Effector memory CD4-positive, alpha-beta T cell (primary cell): ENCODE data around the gene CACNA2D2.
"Not testable (repeated sequence)": the region's sequence is repeated elsewhere in the genome, so short reads cannot be mapped to it uniquely, and the experiment has no call there.

Experiments
- DNase-seq, 3 donors: peaks; one replicate each; pipeline ENCODE4 v3.0.0-alpha.2; 2020
- H3K27ac ChIP-seq: 2 replicates; pipeline ENCODE4 v1.7.0; 2013; ENCODE audit warnings: mild to moderate bottlenecking, low read length, moderate library complexity; ENCODE audit not compliant: insufficient read depth, poor library complexity, severe bottlenecking
- H3K27me3 ChIP-seq: replicated peaks from 2 replicates; pipeline ENCODE4 v1.7.0; 2013; ENCODE audit warnings: mild to moderate bottlenecking, low read length; ENCODE audit not compliant: insufficient read depth, control insufficient read depth, poor library complexity, severe bottlenecking
- H3K36me3 ChIP-seq: 2 replicates; pipeline ENCODE4 v1.7.0; 2013; ENCODE audit warnings: mild to moderate bottlenecking, low read length, moderate library complexity; ENCODE audit not compliant: control insufficient read depth, insufficient read depth
- H3K4me1 ChIP-seq: 2 replicates; pipeline ENCODE4 v1.7.0; 2013; ENCODE audit warnings: low read length, mild to moderate bottlenecking; ENCODE audit not compliant: control insufficient read depth, insufficient read depth, poor library complexity, severe bottlenecking
- H3K4me3 ChIP-seq: 2 replicates; pipeline ENCODE4 v1.7.0; 2013; ENCODE audit warnings: low read length, low read depth, mild to moderate bottlenecking; ENCODE audit not compliant: insufficient read depth, poor library complexity, severe bottlenecking
- H3K9me3 ChIP-seq: 2 replicates; pipeline ENCODE4 v1.7.0; 2013; ENCODE audit warnings: mild to moderate bottlenecking, low read length, moderate library complexity; ENCODE audit not compliant: control insufficient read depth

CACNA2D2 gene

DNA sequence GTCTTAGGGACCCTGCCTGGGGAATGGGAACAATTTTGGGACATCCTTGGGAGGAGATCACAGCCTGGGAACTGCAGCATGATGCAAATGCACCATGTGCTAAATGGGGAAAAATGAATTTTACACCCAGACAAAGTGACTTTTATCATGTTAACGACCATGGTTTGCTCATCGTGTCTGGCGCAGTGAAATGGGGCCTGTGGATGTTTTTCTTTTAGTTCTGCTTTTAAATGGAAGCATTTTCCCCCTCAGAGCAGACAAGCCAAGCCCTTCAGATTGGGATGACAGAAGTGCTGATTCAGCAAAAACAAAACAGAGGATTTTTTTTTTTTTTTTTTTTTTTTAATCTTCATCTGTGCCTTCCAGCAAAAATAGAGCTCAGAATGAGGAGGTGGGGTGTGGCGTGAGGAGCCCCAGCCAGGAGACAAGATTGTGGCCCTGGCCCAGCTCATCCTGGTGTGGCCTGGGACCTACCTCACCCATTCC is 14.3 kb upstream of the CACNA2D2 start:
- Histone ChIP-seq H3K4me1 (no peaks in the 10 kb centered on the region), H3K9me3 (no peaks in the 10 kb centered on the region), H3K4me3 (no peak overlapping the region), H3K27me3 (no peaks in the 10 kb centered on the region), H3K36me3 (no peaks in the 10 kb centered on the region), H3K27ac (no peak overlapping the region)
- DNase-seq, result no peak

DNA sequence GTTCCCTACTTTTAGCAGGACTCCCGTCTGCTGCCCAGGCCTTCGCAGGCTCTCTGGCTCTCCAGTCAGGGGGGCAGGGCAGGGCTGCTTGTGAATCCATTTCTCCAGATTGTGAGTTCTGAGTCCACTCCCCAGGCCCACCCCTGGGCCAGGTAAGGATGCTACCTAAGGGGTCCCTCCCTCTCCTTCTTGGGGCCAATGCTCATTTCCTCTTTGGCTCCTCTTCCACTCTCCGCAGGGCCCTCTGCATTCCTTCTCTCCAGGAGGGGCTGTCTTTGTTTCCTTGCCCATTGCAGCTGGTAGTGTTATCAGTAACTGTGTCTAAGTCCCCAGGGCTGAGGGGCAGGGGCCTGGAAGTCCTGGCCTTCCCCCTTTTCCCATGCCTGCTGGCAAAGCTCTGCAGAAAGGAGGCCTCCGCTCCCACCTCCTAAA is 13.0 kb upstream of the CACNA2D2 start:
- no peak overlapping the region for H3K4me3 ChIP-seq
- H3K36me3 ChIP-seq, result no peaks in the 10 kb centered on the region
- H3K27ac ChIP-seq, result no peak overlapping the region
- H3K9me3 ChIP-seq, result no peaks in the 10 kb centered on the region
- no peaks in the 10 kb centered on the region for H3K27me3 ChIP-seq
- H3K4me1 ChIP-seq, result no peaks in the 10 kb centered on the region
- no peak for DNase-seq

DNA sequence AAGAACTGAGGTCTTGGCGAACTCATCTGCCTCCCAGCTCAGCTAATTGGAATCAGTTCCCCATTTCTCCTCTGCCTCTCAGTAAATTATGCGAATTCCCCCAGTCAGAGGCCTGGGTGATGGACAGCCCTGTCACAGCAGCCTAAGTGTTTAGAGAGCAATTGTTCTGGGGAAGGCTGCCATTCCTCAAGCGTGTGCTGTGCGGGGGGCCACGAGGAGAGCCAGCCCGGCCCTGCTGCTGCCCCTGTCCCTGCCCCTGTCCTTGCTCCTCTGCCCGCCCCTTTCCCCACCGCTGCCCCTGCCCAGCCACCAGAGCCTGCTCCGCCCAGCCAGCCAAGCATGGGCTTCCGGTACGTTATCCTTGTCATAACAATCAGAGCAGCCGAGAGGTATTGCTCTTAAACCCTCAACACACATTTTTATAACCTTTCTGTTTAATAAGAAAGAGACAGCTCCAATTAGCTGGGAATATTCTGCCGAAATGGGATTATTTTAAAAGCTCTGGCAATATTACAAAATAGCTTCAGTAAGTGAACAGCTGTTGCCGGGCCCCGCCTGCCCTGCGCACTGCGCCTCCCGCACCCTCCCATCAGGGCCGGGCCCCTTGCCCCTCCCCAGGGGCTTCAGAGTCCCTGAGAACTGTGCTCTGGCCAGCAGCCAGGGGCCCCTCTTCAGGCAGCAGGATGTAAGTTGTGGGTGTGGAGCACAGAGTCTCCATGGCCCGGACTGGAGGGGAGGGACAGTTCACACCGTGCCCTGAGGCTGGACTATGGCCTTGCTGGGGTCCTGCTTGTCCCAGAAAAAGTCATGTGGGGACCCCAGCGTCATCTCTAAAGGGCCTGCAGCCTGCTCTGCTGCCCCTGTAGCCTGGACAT is 12.4 kb upstream of the CACNA2D2 start:
- no peak overlapping the region for H3K4me3 ChIP-seq
- H3K27me3 ChIP-seq, result no peaks in the 10 kb centered on the region
- DNase-seq, result no peak
- no peak overlapping the region for H3K27ac ChIP-seq
- no peaks in the 10 kb centered on the region for H3K9me3 ChIP-seq
- no peaks in the 10 kb centered on the region for H3K4me1 ChIP-seq
- no peaks in the 10 kb centered on the region for H3K36me3 ChIP-seq

DNA sequence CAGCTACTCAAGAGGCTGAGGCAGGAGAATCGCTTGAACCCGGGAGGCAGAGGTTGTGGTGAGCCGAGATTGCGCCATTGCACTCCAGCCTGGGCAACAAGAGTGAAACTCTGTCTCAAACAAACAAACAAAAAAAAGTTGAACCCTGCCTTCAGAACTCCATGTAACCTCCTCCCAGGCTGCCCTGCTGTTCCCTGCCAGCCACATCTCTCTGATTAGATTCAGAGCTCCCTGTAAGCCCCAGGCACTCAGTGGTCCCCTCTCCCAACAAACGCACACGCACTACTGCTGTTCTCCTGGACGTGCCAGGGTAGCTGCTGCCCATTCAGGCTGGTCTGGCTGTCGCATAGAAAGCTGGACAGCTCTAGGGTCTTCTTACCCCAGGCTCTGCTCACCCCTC is 9.5 kb upstream of the CACNA2D2 start:
- not testable (repeated sequence) for H3K27ac ChIP-seq, H3K27me3 ChIP-seq, H3K4me1 ChIP-seq, H3K4me3 ChIP-seq, DNase-seq, H3K9me3 ChIP-seq, H3K36me3 ChIP-seq

DNA sequence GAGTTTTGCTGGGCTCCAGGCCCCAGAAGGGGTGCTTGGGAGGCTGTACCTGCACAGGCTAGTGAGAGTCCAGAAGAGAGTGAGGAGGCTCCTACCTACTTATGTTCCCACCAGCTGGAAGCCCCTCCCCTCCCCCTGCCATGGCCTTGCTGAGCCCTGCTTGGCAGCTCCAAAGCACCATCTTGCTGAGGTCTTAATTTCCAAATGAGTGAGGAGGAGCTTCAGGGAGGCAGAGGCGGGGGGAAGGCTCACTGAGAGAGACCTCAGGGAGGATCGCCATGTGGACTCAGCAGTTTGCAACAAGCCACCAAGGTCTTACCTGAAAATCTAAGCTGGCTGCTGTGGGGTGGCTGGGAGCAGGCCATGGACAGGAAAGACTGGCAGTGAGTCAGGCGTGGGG is 8.7 kb upstream of the CACNA2D2 start:
- H3K27me3 ChIP-seq, result no peaks in the 10 kb centered on the region
- no peak overlapping the region for H3K4me3 ChIP-seq
- DNase-seq, result no peak
- H3K9me3 ChIP-seq, result no peaks in the 10 kb centered on the region
- H3K27ac ChIP-seq, result no peak overlapping the region
- no peaks in the 10 kb centered on the region for H3K36me3 ChIP-seq
- H3K4me1 ChIP-seq, result no peaks in the 10 kb centered on the region

DNA sequence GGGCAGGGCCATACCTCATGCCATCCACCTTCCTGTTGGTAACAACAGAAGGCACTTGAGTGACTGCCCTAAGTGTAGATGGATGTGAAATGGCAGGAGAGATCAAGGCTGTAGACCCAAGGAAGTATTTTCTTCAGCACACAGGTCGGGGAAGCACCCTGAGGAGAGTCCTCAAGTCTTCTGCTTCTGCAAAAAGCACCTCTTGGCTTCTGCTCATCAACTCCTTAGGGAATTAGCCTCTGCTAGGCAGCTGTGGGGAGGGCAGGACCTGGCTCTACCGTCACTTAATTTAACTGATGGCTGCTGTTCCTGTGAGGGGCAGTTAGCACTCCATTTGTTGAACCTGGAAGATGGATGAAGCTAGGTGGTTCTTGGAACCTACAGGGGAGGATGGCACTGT is 6.9 kb upstream of the CACNA2D2 start:
- no peak for DNase-seq
- no peak overlapping the region for H3K4me3 ChIP-seq
- no peaks in the 10 kb centered on the region for H3K4me1 ChIP-seq
- no peaks in the 10 kb centered on the region for H3K9me3 ChIP-seq
- H3K27me3 ChIP-seq, result no peaks in the 10 kb centered on the region
- H3K27ac ChIP-seq, result no peak overlapping the region
- no peaks in the 10 kb centered on the region for H3K36me3 ChIP-seq

DNA sequence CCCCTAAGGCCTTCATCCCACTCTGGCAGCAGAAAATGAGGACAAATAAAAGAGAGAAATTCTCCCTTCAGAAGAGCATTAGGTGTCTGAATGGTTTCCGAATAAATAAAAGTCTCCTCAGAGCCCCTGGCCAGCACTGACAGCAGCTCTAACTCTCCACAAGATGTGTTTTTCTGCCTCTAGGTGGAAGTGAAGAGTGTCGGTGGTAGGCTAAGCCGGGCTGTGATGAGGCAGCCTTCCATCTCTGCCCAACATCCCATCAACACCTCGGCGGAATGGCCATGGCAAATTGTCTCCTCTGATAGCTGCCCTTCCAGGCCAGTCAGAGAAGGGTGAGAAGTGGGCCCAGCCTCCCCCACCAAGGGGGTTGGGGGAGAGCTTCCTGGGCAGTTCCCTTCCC is 6.3 kb upstream of the CACNA2D2 start:
- no peak for DNase-seq
- Histone ChIP-seq H3K27me3 (no peaks in the 10 kb centered on the region), H3K9me3 (no peaks in the 10 kb centered on the region), H3K36me3 (no peaks in the 10 kb centered on the region), H3K27ac (no peak overlapping the region), H3K4me3 (no peak overlapping the region), H3K4me1 (no peaks in the 10 kb centered on the region)

DNA sequence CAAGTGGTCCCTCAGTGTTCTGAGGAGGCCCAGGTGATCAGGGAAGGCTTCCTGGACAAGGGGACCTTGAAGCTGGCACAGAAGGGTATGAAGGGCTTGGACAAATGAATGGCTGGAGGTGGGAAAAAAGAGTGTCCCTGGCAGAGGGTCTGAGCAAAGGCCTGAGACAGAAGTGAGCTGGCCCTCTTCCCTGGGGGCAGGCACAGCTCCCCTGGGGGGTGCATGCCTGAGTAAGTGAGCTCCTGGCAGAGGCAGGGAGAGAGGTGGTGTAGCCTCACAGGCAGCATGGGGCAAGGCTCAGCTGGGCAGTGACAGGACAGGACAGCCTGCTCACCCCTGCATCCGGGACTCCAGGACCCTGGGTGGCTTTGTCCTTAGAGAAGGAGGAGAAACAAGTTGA is 5.4 kb upstream of the CACNA2D2 start:
- H3K4me1 ChIP-seq, result no peaks in the 10 kb centered on the region
- DNase-seq, result no peak
- no peaks in the 10 kb centered on the region for H3K9me3 ChIP-seq
- H3K27me3 ChIP-seq, result no peaks in the 10 kb centered on the region
- no peak overlapping the region for H3K27ac ChIP-seq
- no peaks in the 10 kb centered on the region for H3K36me3 ChIP-seq
- no peak overlapping the region for H3K4me3 ChIP-seq

DNA sequence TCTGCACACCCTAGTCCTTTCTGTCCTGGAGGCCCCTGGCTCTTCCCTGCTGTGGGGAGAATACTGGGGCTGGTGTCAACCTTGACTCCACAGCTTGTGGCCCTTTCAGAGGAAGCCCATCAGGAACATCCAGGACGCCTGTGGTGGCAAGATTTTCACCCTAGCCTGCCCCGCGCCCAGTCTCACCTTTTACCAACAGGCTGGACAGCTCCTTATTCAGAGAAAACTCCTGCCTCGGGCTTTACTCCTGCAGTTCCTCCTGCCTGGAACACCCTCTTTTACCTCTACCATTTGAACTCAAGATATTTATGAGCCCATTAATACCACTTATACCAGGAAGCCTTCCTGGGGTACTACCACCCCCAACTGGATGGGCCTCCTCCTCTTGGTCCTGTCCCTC is 2.7 kb upstream of the CACNA2D2 start:
- Histone ChIP-seq H3K4me1 (peaks cover 8% of the 10 kb centered on the region), H3K27me3 (no peaks in the 10 kb centered on the region), H3K9me3 (no peaks in the 10 kb centered on the region), H3K4me3 (no peak overlapping the region), H3K36me3 (no peaks in the 10 kb centered on the region), H3K27ac (no peak overlapping the region)
- DNase-seq, result no peak

DNA sequence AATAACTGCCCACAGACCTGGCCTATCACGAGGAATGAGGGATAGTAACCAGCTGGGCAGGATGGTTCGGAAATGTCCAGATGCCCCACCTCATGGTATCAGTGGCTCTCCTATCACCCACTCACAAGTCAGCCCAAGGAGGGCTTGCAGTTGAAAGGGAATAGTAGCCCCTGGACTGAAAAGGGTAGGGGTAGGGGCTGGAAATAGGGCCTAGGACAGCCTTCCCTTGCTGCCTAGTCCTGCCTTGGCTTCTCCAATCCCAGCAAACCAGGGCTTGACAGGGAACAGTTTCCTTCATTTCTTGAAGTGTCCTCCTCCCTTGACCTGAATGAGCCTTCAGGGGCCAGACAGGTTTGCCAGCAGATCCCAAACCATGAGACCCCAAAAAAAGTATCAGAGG is 1.2 kb upstream of the CACNA2D2 start:
- no peaks in the 10 kb centered on the region for H3K27me3 ChIP-seq
- H3K4me3 ChIP-seq, result no peak overlapping the region
- peaks cover 8% of the 10 kb centered on the region for H3K4me1 ChIP-seq
- H3K36me3 ChIP-seq, result no peaks in the 10 kb centered on the region
- no peak for DNase-seq
- no peak overlapping the region for H3K27ac ChIP-seq
- H3K9me3 ChIP-seq, result no peaks in the 10 kb centered on the region
